GM03348 (cell line): ENCODE results near the gene ATP11A.

Source experiments
- DNase-seq: peaks from one replicate; pipeline ENCODE4 v3.0.0; 2012; ENCODE audit warnings: low spot score

The ATP11A gene

GRCh38 chr13:112689303-112690245 lies at the start of gene ATP11A:
Gene ATP11A, plus strand, starts transcription at chr13:112690038. Its CDS starts 379 bp downstream, at chr13:112690417.
- DNase-seq: peak; percentile 99

GRCh38 chr13:112641456-112642089 lies 48.3 kb upstream of the ATP11A start:
- no peak for DNase-seq

- DNase-seq: no peak
Measured at GRCh38 chr13:112642090-112642460, 47.8 kb upstream of the ATP11A start.

DNA sequence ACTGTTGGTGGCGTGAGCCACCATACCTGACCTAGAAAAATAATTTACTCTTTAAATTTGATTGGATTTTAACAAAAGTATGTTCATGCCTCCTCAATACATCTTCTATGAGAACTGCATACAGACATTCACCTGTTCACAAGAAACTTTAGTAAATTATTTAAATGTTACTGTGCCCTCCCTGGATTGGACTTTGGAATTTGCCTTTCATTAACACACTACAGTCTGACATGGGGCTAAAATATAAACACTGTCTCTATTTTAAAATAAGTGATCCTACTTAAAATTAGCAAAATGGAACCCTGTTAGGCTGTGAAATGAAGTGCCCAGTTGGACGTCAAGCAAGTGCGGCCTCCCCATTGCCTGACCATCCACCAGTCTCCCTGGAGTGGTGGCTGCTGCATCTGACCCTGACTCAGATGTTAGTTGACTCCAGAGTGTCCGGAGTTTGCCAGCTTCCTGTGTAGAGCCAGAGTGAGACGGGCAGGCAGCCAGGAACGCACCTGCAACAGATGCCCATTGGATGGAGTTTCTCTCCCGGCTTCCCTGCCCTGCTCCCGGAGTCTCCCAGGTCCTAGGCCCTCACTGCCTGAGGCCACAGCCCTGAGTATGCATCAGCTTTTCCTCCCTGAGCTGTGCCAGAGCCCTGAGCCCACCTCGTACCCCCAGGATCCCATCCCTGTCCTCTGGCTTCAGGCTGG lies 45.9 kb upstream of the ATP11A start:
- no peak for DNase-seq

- no peak for DNase-seq
Measured at GRCh38 chr13:112645327-112645914, 44.4 kb upstream of the ATP11A start.

- DNase-seq: no peak
Measured at GRCh38 chr13:112647256-112647655, 42.6 kb upstream of the ATP11A start.

- DNase-seq: no peak
Measured at GRCh38 chr13:112648101-112648500, 41.7 kb upstream of the ATP11A start.

DNA sequence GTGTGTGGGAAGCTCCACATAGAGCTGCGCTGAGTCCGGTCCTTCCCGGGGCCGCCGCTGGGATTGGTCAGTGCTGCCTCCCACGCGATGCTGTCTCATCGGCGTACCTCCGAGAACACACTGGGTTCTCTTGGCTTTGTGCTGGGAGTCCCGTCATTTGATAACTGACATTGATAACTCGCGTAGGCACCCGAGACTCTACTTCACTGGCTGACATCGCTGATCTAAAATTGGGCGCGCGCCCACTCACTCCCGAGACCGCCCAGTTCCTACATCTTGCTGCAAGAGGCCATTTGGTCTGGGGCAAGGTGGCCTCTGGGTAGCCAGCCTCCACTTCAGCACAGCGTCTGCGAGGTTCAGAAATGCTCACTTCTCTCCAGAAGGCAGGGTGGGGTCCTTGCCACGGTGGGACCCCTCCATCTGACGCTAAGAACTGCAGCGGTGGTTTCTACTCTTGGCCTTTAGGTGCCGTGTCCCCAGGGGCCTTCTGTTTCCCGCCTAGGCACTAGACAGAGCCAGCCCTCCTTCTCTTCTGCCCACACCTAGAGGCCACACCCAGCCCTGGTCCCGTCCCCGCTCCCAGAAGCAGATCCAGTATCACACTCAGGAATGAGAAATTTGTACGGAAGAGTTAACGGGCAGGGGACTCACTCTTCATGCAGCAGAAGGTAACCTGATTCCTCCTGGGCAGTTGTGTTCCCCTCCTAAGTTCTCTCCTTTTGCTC lies 40.7 kb upstream of the ATP11A start:
- DNase-seq: no peak

DNA sequence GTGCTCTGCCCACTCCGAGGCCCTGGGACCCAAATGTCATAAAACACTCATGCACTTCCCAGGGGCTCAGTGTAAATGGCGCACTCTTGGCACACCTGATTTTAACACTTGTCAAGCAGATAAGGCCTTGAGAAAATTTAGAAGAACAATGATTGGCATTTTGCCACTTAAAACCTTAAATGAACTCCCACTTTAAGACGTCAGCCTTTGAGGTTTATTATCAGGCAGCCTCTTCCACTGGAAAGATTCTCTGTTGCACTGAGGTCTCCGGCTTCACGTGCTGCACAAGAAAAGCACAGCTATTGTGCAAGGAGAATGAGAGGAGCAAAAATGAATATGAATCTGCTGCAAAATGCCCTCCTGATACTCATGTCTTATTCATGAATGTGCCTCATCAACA lies 38.5 kb upstream of the ATP11A start:
- DNase-seq: no peak

DNA sequence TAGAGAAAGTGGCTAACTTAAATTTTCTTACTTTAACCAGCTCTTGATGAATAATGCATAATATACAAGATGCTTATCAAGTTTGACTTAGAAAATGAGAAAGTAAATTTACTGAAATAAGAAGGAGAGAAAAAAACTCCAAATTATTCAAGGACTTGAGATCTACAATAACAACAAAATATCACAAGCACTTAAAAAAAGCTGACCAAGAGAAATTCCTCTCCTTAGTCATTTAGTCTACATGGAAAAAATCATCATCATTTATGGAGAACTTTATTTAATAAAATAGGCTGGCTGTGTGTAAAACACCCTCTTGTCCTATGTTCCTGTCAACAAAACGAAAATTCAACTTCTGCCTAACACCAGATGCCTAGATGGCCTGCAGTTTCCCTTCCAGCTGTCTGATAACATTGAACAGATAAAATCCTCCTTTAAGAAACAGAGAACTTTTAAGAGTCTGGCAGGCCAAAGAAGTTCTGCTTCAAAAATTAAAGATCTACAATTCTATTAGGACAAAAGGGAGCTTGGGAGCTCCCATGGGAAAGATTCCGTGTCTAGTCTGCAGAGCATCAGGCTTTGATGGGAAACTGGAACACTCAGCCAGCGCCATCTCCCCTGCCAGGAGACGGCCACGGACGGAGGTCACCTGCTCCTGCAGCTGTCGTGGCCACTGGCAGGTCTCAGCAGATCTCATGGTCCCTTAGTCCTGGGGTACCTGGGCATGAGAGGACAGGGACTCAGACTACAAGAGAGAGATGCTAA lies 37.9 kb upstream of the ATP11A start:
- no peak for DNase-seq

DNA sequence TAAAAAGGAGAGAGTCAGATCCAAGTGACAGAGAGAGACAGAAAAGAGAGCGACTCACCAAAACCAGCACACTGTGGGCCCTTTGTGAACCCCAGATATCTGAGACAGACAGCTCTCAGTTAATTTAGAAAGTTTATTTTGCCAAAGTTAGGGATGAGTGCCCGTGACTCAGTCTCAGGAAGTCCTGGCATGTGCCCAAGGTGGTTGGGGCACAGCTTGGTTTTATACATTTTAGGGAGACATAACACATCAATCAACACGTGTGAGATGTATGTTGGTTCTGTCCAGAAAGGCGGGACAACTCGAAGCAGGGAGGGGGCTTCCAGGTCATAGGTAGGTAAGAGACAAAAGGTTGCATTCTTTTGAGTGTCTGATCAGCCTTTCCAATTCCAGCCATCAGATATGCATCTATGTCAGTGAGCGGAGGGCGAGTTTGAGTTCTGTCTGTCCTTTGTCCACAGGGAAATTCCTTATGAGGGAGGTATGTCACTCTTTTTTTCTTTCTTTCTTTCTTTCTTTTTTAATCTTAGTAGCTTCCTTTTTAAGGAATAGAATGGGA lies 37.2 kb upstream of the ATP11A start:
- no peak for DNase-seq

- DNase-seq: no peak
Measured at GRCh38 chr13:112653071-112653470, 36.8 kb upstream of the ATP11A start.

DNA sequence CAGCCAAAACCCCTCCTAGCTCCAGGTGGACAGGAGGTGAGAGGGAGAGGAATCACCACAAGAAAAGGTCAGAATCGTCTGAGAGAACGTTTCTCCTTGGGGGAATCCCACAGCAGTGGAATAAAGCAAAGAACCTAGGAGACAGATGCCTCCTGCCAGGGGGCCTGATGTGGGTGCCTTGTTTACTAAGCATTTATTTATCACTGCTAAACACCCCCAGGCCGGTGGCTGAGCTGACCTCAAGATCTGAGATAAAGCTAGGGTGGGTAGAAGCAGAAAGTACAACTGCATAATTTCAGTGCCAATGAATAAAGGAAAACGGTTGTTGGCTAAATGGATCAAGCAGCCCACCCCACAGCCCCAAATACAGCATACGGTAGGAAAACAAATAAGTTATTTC lies 33.9 kb upstream of the ATP11A start:
- no peak for DNase-seq

DNA sequence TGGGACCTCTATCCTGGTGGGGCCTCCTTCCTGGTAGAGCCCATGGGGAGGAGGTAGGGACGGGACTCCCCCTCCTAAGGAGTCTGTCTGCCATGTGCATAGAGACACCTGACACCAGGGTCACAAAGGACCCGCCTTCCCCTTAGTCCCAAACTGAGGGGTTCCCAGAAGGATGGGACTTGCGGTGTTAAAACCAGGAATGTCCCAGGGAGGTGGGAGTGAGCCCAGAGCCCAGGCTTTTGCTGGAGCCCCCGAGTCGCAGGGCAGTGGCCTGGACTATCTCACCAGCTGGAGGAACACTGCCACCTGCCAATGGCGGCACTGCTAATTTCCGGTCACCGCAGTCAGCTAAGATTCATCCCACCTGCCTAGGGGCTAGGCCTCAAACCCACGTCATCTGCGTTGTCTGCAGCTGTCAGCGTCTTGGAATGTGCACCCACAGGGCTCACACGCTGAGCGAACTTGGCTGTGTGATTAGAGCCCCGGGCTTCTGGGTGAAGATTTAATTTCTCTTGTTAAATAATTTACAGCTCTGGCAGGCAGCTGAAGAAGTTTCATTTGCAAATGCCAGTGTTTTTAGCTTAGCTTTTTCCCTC lies 31.9 kb upstream of the ATP11A start:
- DNase-seq: peak; percentile 72

GRCh38 chr13:112658808-112659207 lies 31.0 kb upstream of the ATP11A start:
- DNase-seq: no peak

- DNase-seq: no peak
Measured at GRCh38 chr13:112661291-112661690, 28.5 kb upstream of the ATP11A start.

GRCh38 chr13:112664501-112665203 lies 25.2 kb upstream of the ATP11A start:
- no peak for DNase-seq

DNA sequence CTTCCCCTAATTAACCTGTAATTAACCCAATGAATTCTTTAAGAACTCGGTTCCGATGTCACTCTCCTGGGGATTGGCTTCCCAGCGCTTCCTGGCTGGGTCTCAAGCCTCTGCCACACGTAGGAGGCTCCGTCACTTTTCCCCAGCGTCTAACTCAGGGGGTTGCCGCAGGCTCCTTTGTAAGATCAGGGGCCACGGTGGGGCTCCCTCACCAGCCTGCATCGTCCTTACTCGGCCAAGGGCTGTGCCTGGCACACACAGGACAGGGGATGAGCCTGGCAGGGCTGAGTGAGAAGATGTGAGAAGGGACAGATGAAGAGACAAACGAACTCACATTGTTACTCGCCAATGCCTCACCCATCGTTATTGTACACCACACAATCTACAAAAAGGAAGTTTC lies 20.9 kb upstream of the ATP11A start:
- no peak for DNase-seq

DNA sequence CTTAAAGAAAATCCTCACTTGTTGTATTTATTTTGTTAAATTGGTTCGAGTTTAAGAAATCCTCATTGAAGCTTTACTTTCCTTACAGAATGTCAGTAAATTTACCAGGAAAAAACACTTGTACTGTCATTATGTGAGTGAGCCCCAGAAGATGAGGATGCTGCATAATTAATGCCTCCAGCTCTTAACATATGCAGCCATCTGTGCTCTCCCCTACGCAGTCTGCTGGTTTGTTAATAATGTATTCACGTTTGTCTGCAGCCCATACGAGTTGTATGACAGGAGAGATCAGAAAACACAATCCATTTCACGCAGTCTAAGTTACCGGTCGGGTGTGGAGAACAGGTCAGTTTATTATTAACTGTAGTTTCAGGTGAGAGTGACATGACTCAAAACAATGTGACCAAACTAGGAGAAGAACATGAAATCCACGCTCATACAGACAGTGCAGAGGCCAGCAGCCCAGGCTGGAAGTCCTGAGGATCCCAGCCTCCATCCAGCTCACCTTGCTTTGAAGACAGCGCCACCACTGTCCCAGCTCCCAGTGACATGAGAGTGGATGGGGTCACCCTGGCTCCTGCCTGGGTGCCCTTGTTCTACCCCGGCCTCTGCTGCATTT lies 19.8 kb upstream of the ATP11A start:
- DNase-seq: no peak
